ENCODE measurements around the gene INHBB. TPM values are rescaled to one million over a fixed set of nuclear protein-coding genes. Genes with fewer than 3 reads are reported as not detected.
"Not testable (repeated sequence)": the region's sequence is repeated elsewhere in the genome, so short reads cannot be mapped to it uniquely, and the experiment has no call there.

The INHBB gene
- total RNA-seq, 1 donor from 2014 or later: 0.34 TPM

GRCh38 chr2:120319123-120319522 is 26.8 kb upstream of the INHBB start:
- H3K9me3 Mint-ChIP-seq (ENCODE audit: unreplicated experiment): peaks cover 5% of the 10 kb centered on the region
- peaks cover 5% of the 10 kb centered on the region for H3K4me1 Mint-ChIP-seq (ENCODE audit: low read depth, unreplicated experiment)
- H3K4me3 Mint-ChIP-seq (ENCODE audit: unreplicated experiment): no peak overlapping the region
- peaks cover 7% of the 10 kb centered on the region for H3K27me3 Mint-ChIP-seq (ENCODE audit: unreplicated experiment)
- TF ChIP-seq CTCF (IDR thresholded peaks at IDR 0.05; ENCODE audit: partially characterized antibody, unreplicated experiment): no peak
- DNase-seq: peak; percentile 5
- H3K27ac Mint-ChIP-seq (ENCODE audit: unreplicated experiment): no peak overlapping the region
- H3K36me3 Mint-ChIP-seq (ENCODE audit: unreplicated experiment): no peaks in the 10 kb centered on the region

GRCh38 chr2:120319686-120320317 is 26.1 kb upstream of the INHBB start:
- no peak for TF ChIP-seq CTCF (IDR thresholded peaks at IDR 0.05; ENCODE audit: partially characterized antibody, unreplicated experiment)
- peaks cover 1% of the 10 kb centered on the region for H3K4me1 Mint-ChIP-seq (ENCODE audit: low read depth, unreplicated experiment)
- peaks cover 6% of the 10 kb centered on the region for H3K27me3 Mint-ChIP-seq (ENCODE audit: unreplicated experiment)
- H3K9me3 Mint-ChIP-seq (ENCODE audit: unreplicated experiment): peaks cover 5% of the 10 kb centered on the region
- no peak overlapping the region for H3K27ac Mint-ChIP-seq (ENCODE audit: unreplicated experiment)
- peak; percentile 4 for DNase-seq
- H3K4me3 Mint-ChIP-seq (ENCODE audit: unreplicated experiment): no peak overlapping the region
- no peaks in the 10 kb centered on the region for H3K36me3 Mint-ChIP-seq (ENCODE audit: unreplicated experiment)

- H3K9me3 Mint-ChIP-seq (ENCODE audit: unreplicated experiment): peaks cover 5% of the 10 kb centered on the region
- H3K27ac Mint-ChIP-seq (ENCODE audit: unreplicated experiment): no peak overlapping the region
- peak; percentile 6 for DNase-seq
- H3K36me3 Mint-ChIP-seq (ENCODE audit: unreplicated experiment): no peaks in the 10 kb centered on the region
- H3K27me3 Mint-ChIP-seq (ENCODE audit: unreplicated experiment): peaks cover 5% of the 10 kb centered on the region
- H3K4me3 Mint-ChIP-seq (ENCODE audit: unreplicated experiment): no peak overlapping the region
- H3K4me1 Mint-ChIP-seq (ENCODE audit: low read depth, unreplicated experiment): no peaks in the 10 kb centered on the region
- no peak for TF ChIP-seq CTCF (IDR thresholded peaks at IDR 0.05; ENCODE audit: partially characterized antibody, unreplicated experiment)
Observed at GRCh38 chr2:120320318-120320851, 25.6 kb upstream of the INHBB start.

- H3K27ac Mint-ChIP-seq (ENCODE audit: unreplicated experiment); H3K27me3 Mint-ChIP-seq (ENCODE audit: unreplicated experiment); DNase-seq; H3K9me3 Mint-ChIP-seq (ENCODE audit: unreplicated experiment); H3K4me1 Mint-ChIP-seq (ENCODE audit: low read depth, unreplicated experiment); H3K36me3 Mint-ChIP-seq (ENCODE audit: unreplicated experiment); H3K4me3 Mint-ChIP-seq (ENCODE audit: unreplicated experiment): not testable (repeated sequence)
Observed at GRCh38 chr2:120320887-120321556, 24.9 kb upstream of the INHBB start.

- H3K4me3 Mint-ChIP-seq (ENCODE audit: unreplicated experiment): no peak overlapping the region
- H3K27ac Mint-ChIP-seq (ENCODE audit: unreplicated experiment): no peak overlapping the region
- H3K27me3 Mint-ChIP-seq (ENCODE audit: unreplicated experiment): peaks cover 2% of the 10 kb centered on the region
- no peak for TF ChIP-seq CTCF (IDR thresholded peaks at IDR 0.05; ENCODE audit: partially characterized antibody, unreplicated experiment)
- H3K36me3 Mint-ChIP-seq (ENCODE audit: unreplicated experiment): no peaks in the 10 kb centered on the region
- no peaks in the 10 kb centered on the region for H3K4me1 Mint-ChIP-seq (ENCODE audit: low read depth, unreplicated experiment)
- H3K9me3 Mint-ChIP-seq (ENCODE audit: unreplicated experiment): peaks cover 4% of the 10 kb centered on the region
- peak; percentile 5 for DNase-seq
Observed at GRCh38 chr2:120321721-120322284, 24.1 kb upstream of the INHBB start.

Data from glutamatergic neuron (in vitro differentiated cells).